ENCODE measurements around the gene LAMA2. TPM values are rescaled to one million over a fixed set of nuclear protein-coding genes. Genes with fewer than 3 reads are reported as not detected.

The LAMA2 gene
- total RNA-seq, 6 experiments from 2014 or later: 2.9 to 12.1 (median 6.2) TPM

- intact Hi-C loops (cut with DNase I): no loop called here
- H3K36me3 ChIP-seq: no peaks in the 10 kb centered on the region
- TF ChIP-seq CTCF (IDR thresholded peaks at IDR 0.05) (no peak), POLR2A (IDR thresholded peaks at IDR 0.05) (no peak)
- DNase-seq (no peak), ATAC-seq (no peak)
- no peaks in the 10 kb centered on the region for H3K9me3 ChIP-seq
- no peaks in the 10 kb centered on the region for H3K27me3 ChIP-seq
- H3K4me1 ChIP-seq: no peaks in the 10 kb centered on the region
- no peak overlapping the region for H3K27ac ChIP-seq
- WGBS (ENCODE audit: insufficient coverage, low coverage, low lambda C conversion rate, missing lambda C conversion rate): 55% methylated on average over 4 of the region's 4 CpGs
- no peak overlapping the region for H3K4me3 ChIP-seq
Observed at GRCh38 chr6:129338683-129339082, 455.7 kb downstream of the LAMA2 start.

DNA sequence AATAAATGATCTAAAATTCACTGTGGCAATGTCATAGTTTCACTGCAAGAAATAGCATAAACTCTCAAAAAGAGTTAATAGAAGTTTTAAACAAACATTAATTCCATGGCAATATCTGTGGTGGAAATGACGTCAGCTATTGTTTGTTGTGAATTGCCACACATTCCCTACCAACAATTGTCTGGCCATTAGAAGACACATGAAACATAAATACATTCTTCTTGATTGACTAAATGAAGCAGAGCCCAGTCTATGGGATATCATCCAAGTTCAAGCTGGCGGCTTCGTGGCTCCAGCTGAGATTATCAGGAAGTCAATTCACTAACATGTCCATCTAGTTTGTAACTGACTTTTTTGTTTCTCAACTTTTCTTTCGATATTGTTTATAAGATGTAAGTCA, 458.0 kb downstream of the LAMA2 start:
- no peaks in the 10 kb centered on the region for H3K4me1 ChIP-seq
- ATAC-seq (no peak), DNase-seq (no peak)
- intact Hi-C loops (cut with DNase I): no loop called here
- H3K27me3 ChIP-seq: no peaks in the 10 kb centered on the region
- H3K27ac ChIP-seq: no peak overlapping the region
- H3K36me3 ChIP-seq: no peaks in the 10 kb centered on the region
- no peaks in the 10 kb centered on the region for H3K9me3 ChIP-seq
- H3K4me3 ChIP-seq: no peak overlapping the region
- WGBS (ENCODE audit: insufficient coverage, low coverage, low lambda C conversion rate, missing lambda C conversion rate): 55% methylated on average over 4 of the region's 4 CpGs
- TF ChIP-seq POLR2A (IDR thresholded peaks at IDR 0.05): no peak
- no peak for TF ChIP-seq CTCF (IDR thresholded peaks at IDR 0.05)

DNA sequence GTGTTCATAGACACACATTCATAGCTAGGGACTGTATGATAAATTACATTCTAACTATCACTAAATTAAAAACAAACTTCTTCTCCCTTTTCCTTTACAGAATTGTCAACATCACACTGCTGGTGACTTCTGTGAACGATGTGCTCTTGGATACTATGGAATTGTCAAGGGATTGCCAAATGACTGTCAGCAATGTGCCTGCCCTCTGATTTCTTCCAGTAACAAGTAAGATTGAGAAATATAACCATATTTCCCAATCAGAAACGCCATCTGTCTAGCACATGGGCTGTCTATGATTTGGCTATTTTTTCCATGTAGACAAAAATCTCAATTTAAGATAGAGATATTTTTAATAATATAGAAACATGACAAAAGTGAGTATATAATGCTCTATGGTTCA, 459.3 kb downstream of the LAMA2 start:
- WGBS (ENCODE audit: insufficient coverage, low coverage, low lambda C conversion rate, missing lambda C conversion rate): 39% methylated on average over 2 of the region's 2 CpGs
- no peak for ATAC-seq
- H3K4me3 ChIP-seq: no peak overlapping the region
- DNase-seq: no peak
- H3K4me1 ChIP-seq: no peaks in the 10 kb centered on the region
- H3K27me3 ChIP-seq: no peaks in the 10 kb centered on the region
- intact Hi-C loops (cut with DNase I): no loop called here
- TF ChIP-seq CTCF (IDR thresholded peaks at IDR 0.05) (no peak), POLR2A (IDR thresholded peaks at IDR 0.05) (no peak)
- H3K27ac ChIP-seq: no peak overlapping the region
- no peaks in the 10 kb centered on the region for H3K36me3 ChIP-seq
- H3K9me3 ChIP-seq: no peaks in the 10 kb centered on the region

DNA sequence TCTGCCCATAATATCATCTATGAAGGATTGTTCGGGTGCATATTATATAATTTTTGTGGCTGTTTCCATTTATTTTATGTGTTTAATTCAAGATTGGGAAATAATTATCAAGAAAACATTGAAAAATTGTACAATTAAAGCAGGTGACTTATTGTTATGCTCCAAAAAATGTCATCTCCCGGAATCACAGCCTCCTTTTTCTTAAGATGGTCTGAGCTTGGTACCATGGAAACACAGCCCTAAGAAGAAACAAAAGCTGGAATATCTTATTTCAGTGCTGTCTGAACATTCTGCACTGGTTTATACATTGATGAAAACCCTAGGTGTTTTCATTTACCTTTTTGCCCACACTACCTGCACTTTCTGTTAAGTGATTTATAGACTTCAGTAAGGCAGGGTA, 459.9 kb downstream of the LAMA2 start:
- Histone ChIP-seq H3K27ac (no peak overlapping the region), H3K4me3 (no peak overlapping the region), H3K9me3 (no peaks in the 10 kb centered on the region), H3K36me3 (no peaks in the 10 kb centered on the region), H3K27me3 (no peaks in the 10 kb centered on the region), H3K4me1 (no peaks in the 10 kb centered on the region)
- intact Hi-C loops (cut with DNase I): no loop called here
- no peak for TF ChIP-seq POLR2A (IDR thresholded peaks at IDR 0.05)
- no peak for TF ChIP-seq CTCF (IDR thresholded peaks at IDR 0.05)
- DNase-seq: no peak
- no peak for ATAC-seq
- 56% methylated on average over 2 of the region's 2 CpGs for WGBS (ENCODE audit: insufficient coverage, low coverage, low lambda C conversion rate, missing lambda C conversion rate)

DNA sequence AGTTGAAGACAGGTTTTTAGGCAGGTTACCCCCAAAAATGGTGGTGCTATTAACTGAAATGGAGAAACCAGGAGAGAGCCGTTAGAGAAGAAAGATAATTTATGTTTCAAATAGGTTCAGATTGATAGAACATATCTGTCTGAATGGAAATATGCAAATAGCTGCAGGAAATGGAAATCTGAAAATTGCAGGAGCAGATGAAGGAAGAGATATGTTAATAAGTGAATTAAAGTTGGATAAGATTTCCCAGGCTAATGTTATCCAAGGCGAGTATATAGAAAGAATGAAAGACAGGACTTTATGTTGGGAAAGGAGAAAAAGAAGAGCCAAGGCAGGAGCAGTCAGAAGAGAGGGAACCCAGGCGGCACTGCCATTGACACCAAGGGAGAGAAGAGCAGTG, 461.4 kb downstream of the LAMA2 start:
- no peaks in the 10 kb centered on the region for H3K36me3 ChIP-seq
- ATAC-seq (no peak), DNase-seq (no peak)
- no peaks in the 10 kb centered on the region for H3K27me3 ChIP-seq
- 53% methylated on average over 3 of the region's 3 CpGs for WGBS (ENCODE audit: insufficient coverage, low coverage, low lambda C conversion rate, missing lambda C conversion rate)
- H3K4me1 ChIP-seq: no peaks in the 10 kb centered on the region
- intact Hi-C loops (cut with DNase I): no loop called here
- H3K9me3 ChIP-seq: no peaks in the 10 kb centered on the region
- H3K4me3 ChIP-seq: no peak overlapping the region
- TF ChIP-seq CTCF (IDR thresholded peaks at IDR 0.05) (no peak), POLR2A (IDR thresholded peaks at IDR 0.05) (no peak)
- no peak overlapping the region for H3K27ac ChIP-seq

Measured in right lobe of liver (tissue), 6 donors.